ENCODE measurements around the gene SMG9.
A peak's percentile ranks its signal among the peaks of the same experiment; 100 is the strongest.

Gene SMG9

GRCh38 chr19:43754503-43755255 lies at the start of gene SMG9:
SMG9 (minus strand) TSS chr19:43754962; CDS start chr19:43750741, 4,221 bp downstream.
- peak; percentile 98 for DNase-seq

- no peak for DNase-seq
Measured at GRCh38 chr19:43804432-43804831, 49.7 kb upstream of the SMG9 start.

DNA sequence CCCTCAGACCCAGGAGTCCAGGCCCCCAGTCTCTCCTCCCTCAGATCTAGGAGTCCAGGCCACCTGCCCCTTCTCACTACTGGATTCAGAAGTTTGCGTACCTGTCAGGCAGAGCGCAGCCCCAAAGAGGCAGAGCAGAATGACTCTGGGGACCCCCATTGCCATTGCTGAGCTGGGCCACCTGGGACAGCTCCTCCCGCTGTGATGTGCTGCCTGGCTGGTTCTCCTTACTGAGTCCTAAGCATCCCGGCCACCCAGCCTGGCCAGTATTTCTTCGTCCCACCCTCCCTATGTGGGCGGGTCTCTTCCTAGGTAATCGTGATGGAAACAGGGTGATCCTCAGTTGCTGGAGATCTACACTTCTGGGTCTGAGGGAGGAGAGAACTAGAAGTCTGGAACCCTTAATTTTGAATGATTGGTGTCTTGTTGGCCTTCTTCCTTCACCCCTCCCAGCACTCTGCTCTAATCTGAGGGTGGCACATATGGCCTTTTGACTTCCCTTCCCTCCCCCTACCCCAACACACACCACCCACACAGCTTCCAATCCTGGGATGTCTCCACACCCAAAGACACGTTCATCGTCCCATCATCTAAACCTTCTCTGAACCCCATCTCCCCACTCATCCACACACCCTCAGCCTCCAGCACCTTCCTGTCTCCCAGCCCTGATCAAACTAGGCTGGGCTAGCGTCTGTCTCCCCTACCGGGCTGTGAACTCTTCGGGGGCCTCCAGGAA lies 47.6 kb upstream of the SMG9 start, which contains the start of gene LYPD5:
Gene LYPD5, minus strand, starts transcription at position 232 of the 736 bp plus-strand sequence. Its CDS starts 67 bp downstream, at position 165.
- DNase-seq = no peak

DNA sequence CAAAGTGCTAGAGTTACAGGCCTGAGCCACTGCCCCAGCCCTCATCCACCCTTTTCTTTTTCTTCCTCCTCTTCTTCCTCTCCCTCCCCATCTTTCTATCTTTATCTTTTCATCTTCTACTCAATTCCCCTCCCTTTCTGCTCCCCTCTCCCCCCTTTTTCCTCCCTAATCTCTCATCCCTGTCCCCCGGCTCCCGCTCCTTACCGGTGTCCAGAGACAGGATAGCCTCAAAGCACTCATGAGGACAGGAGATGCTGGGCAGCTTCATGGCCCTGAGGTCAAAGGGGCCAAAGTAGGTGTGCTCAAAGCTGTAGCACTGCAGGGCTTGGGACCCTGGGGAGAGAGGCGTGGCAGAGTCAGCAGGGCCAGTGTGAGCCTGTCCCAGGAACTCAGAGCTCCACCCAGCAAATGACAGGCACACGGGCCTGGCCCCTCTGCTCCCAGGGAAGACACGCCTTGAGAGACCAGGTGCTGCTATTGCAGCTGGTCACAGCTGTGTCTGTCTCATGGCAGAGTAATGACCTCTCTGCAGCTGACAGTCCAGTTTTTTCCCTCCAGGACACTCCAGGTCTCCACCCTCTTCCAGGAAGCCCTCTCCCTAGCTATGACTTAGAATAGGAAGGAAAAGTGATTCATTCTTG lies 44.9 kb upstream of the SMG9 start:
- no peak for DNase-seq

GRCh38 chr19:43798546-43799409 lies 44.0 kb upstream of the SMG9 start:
- DNase-seq = no peak

- no peak for DNase-seq
Measured at GRCh38 chr19:43798026-43798545, 43.3 kb upstream of the SMG9 start.

DNA sequence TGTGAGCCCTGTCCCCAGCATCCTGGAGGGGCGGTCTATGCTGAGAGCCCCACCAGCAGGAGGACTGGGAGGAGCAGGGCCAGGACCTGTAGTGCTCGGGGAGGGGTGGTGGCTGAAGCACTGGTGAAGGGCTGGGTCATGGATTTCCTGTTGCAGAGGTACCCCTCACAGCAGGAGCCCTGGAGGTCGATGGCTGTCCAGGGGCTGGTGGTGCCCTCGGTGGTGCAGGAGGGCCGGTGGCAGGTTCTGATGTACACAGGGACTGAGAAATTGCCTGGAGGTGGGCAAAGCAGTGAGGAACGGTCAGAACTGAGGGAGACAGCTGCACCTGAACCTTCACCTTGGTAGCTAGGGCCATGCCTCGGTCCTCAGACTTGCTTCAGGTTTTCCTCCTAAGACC lies 42.8 kb upstream of the SMG9 start:
- no peak for DNase-seq

GRCh38 chr19:43797118-43797517 lies 42.4 kb upstream of the SMG9 start:
- no peak for DNase-seq

DNA sequence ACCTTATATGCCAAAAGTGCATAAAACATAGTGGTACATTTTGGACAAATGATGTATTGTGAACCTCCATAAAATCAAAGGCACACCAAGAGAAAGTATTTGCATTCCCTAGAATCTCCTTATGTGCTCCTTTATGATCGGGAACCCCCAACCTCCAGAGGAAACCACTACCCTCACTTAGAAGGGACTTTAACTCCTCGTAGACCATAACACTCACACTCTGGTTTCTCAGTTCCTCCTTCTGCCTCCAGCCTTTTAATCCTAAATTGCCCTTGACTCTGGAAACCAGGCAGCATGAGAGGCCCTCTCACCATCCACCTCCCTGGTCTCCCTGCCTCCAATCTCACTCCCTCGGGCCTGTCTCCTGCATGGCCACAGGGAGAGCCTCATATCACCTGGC lies 35.8 kb upstream of the SMG9 start:
- no peak for DNase-seq

- DNase-seq = no peak
Measured at GRCh38 chr19:43789029-43789428, 34.3 kb upstream of the SMG9 start.

DNA sequence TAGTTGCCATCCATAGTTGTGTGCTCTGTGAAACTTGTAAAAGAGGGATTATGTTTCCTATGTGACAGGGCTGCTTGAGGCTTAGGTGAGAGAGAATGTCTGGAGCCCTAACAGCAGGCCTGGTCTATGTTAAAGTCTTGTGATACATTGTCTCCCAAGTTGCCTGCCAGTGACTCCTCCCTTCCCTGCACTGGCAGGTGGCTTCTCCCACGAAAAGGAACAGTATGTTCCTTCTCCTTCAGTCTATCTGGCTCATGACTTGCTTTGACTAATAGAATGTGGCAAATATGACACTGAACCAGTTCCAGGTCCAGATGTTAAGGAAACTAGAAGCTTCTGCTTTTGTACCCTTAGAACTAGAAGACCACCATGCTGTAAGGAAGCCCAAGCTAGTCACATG lies 31.9 kb upstream of the SMG9 start:
- DNase-seq = no peak

- DNase-seq = peak; percentile 65
Measured at GRCh38 chr19:43784981-43785808, 30.4 kb upstream of the SMG9 start.

DNA sequence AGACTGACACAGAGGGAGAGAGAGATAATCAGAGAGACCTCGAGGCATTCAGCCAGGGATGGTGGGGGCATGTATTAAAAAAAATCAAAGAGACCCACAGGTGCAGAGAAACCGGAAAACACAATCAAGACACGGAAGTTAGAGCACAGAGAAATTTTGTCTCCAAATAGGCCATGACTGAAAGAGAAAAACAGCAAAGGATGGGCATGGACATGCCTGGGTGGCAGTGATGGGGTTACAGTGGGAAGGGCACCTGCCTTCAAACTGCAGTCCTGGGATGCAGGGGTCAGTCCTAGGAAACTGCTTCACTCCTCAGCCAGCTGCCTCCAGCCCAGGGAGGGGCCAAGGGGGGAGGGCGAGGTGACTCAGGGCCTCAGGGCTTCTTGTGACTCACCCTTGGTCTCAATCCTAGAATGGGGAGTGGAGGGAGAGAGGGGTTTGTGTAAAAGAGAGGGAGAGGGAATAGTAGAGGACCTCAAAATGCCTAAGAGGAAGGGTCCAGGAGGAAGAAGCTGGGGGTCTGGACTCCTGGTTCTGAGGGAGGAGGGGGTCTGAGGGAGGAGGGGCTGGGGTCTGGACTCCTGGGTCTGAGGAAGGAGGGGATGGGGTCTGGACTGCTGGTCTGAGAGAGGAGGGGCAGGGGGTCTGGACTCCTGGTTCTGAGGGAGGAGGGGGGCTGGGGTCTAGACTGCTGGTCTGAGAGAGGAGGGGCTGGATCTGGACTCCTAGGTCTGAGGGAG lies 29.6 kb upstream of the SMG9 start:
- DNase-seq = peak; percentile 48

DNA sequence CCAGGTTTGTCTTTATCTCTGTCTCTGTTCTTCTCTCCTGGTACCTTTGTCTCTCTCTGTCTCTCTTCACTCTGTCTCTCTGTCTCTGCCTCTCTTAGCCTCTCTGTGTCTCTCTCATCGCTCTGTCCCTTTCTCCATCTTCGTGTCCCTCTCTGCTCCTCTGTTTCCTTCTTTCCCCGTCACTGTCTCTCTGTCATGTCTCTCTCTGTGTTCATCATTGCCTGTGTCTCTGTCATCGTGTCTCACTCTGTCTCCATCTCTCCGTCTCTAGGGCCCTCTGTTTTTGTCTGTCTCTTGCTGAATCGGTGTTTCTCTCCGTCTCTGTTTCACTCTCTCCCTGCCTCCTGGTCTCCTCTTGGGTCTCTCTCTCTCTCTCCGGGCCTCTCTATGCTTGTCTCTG lies 28.9 kb upstream of the SMG9 start:
- DNase-seq = no peak

DNA sequence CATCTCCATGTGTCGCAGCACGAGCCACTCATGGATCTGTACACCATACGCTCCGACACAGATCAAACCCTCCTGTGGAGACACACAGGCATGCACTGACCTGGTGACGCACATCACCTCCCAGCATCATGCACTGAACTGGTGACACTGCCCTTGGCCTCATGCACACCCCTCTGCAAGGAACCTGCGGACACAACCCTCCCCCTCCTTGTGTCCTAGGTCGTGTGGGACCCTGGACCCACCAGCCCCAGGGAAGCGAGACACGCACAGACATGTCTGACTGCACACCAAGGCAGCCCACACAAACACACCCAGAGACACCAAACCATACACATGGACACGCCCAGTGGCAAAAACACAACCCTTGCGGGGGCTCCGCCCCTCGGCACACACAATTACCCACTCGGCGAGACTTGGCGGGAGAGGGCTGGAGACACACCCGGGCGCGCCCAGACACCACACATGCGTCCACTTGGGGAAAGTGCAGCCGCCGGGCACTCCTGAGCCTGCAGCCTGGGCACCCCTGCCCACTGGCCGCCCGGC lies 28.0 kb upstream of the SMG9 start:
- DNase-seq = peak; percentile 34

GRCh38 chr19:43782311-43782660 lies 27.5 kb upstream of the SMG9 start:
- no peak for DNase-seq

GRCh38 chr19:43781630-43782310 lies 27.0 kb upstream of the SMG9 start:
- no peak for DNase-seq

- DNase-seq = peak; percentile 77
Measured at GRCh38 chr19:43780706-43781525, 26.2 kb upstream of the SMG9 start, which contains the start of gene KCNN4. KCNN4 (minus strand) TSS chr19:43780973; CDS start chr19:43780861, 112 bp downstream.

GRCh38 chr19:43779820-43780219 lies 25.1 kb upstream of the SMG9 start:
- DNase-seq = no peak

All from CD4-positive, alpha-beta T cell treated with Interferon gamma for 1 hour (primary cell).